Stimulated activated CD8-positive, alpha-beta memory T cell treated with anti-CD3 and anti-CD28 coated beads, Interleukin-15, amount 100 ng/mL, for 4 hours (primary cell): ENCODE results near the gene LIMD2.

Experiments
- DNase-seq, 2 donors: peaks; one replicate each; pipeline ENCODE4 v3.0.0-alpha.2; 2020; ENCODE audit warnings: low read depth in 2 of 2

Gene LIMD2

DNA sequence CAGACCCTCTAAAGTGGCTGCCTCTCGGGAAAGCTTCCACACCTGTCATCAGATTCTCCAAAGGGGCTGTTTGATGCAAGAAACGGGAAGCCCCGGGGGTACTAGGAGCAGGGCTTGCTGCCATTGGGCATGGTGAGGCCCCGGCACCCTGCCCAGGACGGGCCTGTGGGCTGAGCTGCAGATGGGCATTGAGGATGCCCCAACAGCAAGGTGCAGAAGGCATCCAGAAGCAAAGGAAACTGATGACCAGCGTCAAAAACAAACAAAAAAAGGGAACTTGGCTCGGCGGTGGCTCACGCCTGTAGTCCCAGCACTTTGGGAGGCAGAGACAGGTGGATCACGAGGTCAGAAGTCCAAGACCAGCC lies 1.5 kb upstream of the LIMD2 start:
- DNase-seq: no peak

DNA sequence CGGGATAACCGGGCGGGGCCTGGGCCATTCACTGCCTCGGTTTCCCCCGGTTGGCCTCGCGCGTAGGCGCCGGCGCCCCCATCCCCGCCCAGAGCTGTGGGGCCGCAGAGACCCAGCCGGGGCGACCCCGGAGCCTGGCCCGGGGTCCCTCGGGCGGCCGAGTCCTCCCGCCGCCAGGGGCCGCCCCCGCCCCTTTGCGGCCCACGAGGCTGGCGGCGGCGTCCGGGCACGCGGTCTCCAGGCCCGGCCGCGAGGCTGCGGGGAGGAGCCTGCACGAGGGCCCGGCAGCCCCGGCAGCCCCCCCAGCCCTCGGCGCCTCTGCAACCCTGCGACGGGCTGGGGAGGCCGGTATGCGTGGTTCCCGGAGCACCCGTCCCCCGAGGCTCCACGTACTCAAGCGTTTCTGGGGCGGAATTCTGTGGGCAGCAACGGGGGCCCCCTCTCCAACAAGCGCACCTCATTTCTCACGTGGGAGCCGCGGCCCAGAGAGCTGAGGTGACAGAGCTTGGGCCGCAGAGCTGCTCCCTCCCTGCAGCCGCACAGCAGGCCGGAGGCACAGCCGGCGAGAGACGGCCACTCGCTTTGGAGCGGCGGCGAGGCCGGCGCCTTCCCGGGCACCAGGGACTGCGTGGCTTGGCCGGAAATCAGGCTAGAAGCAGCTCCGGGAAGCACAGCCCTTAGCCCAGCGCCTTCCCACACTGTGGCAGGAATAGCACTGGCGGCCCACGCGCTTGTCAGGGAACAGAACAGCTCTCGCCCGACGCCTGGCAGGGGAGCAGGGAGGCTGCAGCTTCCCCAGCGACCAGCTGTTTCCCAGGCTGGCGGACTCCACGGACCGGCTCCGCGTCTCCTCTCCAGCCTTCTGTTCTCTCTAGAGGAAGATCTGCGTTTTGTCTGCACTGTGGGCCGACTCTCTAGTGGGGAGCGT lies 867 bp upstream of the LIMD2 start:
- peak in 1 of 2 donors; percentile 47 for DNase-seq

DNA sequence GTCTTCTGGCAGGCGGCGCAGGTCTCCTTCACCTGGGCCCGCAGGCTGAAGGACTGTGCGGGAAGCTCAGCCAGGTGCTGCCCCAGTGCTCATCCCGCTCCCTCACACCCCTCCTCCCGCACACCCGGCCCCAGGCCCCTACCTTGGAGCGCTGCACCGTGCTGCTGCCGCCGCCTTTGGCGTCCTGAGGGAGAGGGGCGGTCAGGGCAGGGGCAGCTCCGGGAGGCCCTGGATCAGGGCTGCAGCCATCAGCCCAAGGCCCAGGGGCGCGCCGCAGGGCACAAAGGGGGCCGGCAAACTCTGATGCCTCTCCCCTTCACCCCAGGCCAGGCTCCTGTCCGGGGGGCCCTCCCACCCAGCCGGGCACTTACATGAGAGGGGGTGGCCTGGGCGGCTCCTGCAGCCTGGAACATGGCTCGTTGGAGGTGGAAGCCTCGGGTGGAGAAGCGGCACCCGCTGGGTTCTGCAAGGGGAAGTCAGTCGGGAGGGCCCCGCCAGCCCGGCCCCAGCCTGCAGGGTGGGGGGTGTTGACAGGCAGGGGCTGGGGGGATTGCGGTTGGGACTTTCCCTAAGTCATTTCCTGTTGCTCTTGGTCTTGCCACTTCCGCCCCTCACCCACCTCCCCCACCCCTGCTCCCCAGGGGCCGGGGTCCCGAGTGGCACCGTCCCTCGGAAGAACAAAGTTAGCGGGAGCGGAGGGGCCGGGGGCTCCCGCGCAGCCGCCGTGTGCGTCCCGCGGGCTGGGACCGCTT lies 863 bp downstream of the LIMD2 start:
- DNase-seq: peak; percentile 75

DNA sequence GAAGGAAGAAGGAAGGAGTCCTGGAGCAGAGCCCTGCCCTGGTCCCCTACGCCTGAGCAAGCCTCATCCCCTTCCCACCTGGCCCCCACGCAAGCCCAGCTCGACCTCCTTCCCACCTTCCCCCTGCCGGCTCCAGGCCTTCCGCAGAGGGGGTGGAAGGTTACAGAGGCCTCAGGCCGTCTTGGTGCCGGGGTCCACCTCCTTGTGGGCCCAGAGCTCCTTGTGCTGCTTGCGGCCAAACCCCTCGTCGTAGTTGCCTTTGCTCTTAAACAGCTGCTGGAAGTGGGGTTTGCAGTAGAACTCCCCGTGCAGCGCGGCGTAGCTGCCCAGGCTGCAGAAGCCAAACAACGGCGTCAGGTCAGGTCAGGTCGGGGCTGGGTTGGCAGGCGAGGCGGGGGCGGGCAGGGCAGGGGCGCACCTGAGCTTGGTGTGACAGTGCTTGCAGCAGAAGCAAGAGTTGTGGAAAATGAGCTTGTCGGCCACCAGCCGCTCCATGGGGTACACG lies 1.5 kb downstream of the LIMD2 start:
- no peak for DNase-seq

DNA sequence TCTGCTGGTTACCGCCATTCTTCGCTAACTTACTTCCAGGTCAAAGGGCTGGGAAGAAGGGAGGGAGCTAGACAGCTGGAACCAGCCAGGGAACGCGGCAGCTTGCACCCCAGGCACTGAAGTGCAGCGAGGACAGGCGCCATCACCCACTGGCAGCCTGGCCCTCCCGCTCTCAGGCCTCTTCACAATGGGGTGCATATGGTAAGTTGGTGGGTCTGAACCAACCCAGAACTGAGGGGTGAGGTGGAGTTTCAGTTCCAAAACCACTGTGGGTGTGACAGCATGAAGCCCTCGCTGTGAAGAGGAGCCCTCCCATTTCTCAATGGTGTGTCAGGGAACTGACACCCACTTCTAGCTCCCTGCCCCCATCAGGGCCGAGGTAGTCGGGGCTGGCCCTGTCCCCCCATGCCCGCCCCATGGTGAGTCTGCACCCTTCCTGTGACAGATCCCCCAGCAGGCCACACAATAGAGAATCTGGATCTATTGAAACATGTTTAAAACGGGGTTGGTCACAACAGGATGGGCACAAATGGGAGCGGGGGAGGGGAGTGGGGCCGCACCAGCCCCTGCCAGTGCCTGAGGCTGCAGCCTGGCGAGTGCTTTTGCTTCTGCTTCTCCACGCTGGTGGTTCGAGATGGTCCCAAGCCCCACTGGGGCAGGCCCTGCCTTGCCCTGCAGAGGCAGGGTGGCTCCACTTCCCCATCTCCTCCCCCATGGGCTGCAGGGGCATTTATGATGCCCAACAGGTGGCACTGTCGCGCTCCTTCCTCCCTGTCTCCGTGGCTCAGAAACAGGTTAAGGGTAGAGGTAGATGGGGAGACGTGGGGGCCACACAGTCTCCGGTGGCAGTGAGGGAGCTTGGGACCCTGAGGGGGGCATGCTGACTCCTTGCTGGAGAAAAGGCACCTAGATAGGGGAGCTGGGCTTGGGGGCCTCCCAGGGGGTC lies 2.3 kb downstream of the LIMD2 start:
- DNase-seq: peak; percentile 53 to 59

DNA sequence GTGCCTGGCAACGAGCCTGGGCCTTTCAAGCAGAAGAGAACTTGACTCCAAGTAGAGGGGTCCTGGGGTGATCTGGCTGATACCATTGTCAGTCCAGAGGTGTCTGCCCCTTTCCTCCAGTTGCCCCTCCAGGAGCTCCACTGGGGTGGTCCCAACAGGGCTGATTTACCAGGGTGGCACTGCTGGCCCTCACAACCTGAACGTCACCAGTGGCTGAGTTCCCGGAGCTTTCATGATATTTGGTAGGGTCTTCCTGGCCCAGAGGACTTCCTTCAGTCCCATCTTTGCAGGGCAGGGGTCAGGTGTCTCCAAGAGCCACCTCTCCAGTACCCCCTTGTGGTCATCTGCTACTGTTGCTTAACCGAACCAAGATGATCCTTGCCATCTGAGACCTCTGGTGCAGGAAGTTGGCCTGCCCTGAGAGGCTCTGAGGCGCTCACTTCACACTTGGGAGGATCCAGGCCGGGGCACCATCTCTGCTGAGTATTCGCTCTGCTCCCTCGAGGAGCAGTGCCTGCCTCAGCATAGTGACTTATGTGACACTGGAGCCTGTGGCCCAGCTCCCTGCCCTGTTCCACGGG lies 3.5 kb downstream of the LIMD2 start:
- DNase-seq: no peak

DNA sequence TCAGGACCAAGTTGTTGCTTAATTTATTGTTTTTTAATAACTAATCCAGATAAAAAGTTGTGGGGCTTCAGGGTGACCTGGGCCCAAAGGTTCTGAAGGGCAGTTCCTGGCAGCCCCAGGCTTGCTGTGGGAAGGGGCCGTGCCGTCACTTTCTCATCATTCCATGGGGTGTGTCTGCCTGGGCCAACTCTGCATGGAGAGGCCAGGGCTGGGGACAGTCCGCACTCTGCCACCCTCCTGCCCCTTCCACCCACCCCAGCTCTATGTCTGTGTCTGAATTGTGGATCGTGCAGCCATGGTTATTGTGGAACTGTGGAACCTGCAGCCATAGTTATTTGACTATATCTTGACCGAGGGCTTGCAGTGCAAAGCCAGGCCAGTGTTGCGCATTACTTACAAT lies 4.0 kb downstream of the LIMD2 start:
- DNase-seq: no peak

DNA sequence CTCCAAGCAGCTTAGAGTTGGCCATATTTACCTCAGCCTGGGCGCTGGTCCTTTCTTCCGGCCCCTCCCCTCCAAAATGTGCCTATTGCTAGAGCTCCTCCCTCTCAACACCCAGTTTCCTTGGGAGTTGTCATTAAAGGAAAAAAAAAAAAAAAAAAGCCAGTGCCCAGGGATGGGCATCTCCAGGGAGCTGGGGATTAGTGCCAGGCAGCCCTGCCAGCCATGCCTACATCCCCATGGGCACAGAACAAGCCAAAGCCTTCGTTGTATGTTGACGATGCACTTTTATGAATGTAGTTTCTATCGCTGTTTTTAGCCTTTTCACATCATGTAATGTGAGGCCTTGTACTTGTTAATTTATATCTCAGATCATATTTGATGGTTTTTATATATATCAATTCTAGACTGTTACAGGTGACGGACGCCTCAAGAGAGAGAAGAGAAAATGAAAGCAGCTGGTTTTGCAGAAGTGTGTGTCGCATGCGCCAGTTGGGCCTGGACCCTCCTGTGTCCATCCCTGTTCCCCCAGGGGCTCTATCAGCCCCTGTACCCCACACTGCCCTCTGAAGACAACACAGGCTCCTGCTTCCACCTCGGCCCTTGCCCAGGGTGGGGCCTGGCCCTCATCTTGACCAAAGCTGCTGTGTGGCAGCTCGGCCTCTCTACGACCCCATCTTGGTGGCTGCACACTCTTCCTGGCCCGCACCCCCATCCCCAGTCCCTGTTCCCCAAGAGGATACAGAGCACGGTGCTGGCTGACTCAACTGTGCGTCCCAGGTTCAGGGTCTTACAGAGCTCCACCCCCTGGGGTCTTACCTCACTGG lies 4.8 kb downstream of the LIMD2 start:
- no peak for DNase-seq

DNA sequence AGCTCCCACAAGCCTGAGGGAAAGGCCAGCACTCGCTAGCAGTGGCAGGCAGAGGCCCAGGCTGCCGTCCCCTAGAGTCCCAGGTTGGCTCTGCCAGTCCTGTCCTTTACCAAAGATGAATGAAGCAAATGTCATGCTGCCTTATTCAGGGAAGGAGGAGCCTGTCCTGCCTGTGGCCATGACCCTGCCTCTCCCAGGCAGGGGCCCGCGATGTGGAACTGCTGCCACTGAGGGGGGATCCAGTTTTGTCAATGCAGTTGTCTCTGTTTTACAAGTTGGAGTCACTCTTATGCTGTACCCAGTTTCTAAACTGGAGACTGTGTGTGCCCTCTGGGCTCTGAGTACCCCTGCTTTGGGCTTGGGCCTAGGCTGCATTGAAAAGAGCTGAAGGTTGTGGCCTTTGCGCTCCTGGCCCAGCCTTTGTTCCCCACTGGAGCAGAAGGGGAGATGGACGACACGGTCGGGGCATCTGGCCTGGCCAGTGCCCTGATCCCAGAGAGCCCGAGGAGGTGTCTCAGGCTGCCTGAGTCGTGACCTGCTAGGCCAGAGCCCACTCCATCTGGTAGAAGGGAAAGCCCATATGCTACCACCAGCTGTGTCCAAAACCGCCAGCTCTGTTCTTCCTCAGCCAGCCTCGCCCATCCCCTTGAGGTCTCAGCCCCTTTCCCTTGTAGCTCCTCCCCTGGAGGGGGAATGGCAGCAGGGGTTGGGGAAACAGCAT lies 5.5 kb downstream of the LIMD2 start:
- DNase-seq: no peak

DNA sequence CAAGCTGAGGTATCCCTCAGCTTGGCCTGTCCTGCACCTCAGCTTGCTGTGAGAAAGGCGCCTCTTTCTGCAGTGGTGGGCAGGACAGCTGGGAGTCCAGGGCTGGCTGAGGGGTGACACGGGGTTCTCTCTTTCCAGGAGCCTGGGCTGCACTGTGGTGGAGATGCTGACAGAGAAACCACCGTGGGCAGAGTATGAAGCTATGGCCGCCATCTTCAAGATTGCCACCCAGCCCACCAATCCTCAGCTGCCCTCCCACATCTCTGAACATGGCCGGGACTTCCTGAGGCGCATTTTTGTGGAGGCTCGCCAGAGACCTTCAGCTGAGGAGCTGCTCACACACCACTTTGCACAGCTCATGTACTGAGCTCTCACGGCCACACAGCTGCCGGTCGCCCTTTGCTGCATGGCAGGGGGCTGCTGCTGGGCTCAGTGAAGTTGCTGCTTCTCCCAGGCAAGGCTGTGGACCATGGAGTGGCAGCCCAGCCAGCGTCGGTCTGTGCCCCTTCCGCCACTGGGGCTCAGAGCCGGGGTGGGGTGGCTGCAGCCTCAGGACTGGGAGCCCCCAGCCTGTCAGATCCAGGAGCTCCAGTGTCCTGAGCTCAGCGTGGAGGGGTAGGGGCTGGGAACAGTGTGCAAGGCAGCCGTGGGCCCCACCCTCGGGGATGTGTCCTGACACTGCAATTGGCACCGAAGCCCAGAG lies 6.4 kb downstream of the LIMD2 start:
- no peak for DNase-seq

DNA sequence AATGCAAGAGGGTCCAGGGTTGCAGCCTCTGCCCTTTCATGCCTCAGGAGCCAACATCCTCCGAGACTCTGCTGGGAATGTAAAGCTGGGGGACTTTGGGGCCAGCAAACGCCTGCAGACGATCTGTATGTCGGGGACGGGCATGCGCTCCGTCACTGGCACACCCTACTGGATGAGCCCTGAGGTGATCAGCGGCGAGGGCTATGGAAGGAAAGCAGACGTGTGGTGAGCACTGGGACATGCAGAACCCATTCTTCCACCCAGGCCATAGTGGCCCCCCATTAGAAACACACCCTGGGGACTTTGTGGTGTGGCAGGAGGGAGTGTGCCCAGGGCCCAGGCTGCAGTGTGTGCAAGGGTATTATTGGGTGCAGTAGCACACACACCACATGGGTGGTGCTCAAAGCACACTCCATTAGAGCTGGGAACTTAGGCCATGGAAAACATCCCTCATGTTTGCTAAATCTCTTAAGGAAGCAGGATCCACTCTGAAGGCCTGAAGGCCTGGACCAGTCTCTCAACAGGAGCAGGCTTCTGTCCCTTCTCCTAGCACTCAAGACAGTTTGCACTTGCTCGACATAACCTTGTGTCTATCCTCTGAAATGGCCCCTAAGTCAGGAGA lies 7.6 kb downstream of the LIMD2 start:
- no peak for DNase-seq

DNA sequence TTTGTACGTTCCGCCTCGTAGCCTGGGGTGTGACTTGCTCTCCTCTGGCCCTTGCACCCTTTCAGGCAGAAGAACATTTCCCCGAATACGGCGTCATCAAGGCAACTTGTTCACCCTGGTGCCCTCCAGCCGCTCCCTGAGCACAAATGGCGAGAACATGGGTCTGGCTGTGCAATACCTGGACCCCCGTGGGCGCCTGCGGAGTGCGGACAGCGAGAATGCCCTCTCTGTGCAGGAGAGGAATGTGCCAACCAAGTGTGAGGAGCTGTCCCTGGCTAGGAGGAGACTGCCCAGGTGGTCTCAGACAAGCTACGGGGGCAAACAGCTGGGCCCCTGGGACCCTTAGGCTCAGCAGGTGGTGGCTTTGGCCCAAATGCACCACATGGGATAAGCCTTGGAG lies 10.4 kb downstream of the LIMD2 start:
- no peak for DNase-seq

DNA sequence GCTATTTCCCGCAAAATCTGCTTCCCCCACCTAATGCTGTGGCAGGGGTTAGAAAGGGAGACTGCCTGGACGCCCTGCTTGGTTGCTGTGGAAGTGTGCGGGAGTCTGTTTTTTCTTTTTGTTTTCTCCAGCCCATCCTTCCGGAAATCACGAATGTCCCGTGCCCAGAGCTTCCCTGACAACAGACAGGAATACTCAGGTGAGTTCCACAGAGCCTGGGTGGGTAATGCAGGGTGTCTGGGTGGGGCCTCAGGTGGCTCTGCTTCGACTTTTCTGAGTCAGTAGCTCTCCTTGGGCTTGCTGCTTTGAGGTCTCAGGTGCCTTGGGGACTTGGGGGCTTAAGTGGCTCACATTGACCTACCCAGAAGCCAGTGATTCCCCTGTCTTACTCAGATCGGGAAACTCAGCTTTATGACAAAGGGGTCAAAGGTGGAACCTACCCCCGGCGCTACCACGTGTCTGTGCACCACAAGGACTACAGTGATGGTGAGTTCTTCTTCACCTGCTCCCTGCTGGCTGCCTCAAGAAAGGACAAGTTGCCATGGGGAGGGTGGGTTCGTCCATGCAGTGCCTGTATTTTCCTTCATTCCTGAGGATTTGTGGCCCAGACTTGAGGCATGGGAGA lies 11.4 kb downstream of the LIMD2 start:
- DNase-seq: no peak

DNA sequence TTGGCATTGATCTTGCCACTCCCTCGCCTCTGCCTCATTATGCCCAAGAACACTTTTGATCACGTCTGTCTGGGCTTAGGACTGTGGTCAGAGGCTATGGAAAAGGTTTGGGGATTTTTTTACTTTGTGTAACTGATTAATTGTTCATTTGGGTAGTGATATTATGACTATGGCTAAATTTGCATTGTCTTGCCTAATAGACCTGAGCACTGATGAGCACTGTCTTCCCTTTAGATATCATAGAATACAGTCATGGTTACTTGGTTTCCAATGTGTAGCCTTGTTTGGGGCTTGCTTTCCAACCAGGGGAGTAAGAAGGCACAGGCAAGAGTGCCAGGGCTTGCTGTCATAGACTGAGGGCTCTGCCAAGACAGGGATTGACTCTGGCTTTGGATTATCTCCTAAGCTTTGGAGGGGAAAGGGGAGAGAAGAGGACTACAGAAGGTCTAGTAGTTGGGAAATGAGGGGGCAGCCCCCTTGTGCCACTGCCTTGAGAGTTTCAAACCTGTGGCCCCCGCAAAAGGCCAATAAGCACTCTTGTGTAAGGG lies 13.7 kb downstream of the LIMD2 start:
- no peak for DNase-seq

DNA sequence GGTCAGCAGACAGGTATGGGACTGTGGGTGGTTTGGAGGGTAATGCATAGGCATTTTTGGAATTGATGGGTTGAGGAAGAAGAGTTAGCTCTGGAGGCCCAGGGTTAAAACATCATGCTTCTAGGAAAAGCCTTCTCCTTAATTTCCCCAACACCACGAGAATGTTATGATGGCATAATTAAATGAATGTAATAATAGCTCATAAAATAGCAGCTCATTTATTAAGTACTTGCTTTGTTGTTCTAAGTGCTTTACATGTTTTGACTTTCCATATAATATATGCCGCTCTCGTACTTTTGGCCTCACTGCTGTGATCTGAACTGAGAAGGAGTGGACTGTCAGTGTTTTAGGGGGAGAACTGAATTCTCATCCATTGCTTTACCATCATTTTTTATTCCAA lies 14.3 kb downstream of the LIMD2 start:
- no peak for DNase-seq

DNA sequence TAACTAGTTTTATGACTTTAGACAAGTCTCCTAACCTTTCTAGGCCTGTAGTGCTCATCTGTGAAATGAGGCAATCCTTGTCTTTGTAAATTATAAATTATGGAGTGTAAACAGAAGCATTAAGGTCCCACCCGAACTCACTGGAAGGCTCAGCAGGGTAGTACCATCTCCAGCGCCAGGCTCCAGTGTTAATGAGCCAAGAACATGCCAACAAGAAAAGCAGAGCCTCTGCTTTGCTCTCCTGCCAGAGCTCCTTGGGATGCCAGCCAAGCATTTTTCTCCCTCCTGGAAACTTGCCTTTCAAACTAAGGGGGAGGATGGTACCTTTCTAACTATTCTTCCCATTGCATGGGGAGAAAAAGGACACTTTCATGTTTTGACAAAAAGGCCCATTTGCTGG lies 14.9 kb downstream of the LIMD2 start:
- DNase-seq: no peak

DNA sequence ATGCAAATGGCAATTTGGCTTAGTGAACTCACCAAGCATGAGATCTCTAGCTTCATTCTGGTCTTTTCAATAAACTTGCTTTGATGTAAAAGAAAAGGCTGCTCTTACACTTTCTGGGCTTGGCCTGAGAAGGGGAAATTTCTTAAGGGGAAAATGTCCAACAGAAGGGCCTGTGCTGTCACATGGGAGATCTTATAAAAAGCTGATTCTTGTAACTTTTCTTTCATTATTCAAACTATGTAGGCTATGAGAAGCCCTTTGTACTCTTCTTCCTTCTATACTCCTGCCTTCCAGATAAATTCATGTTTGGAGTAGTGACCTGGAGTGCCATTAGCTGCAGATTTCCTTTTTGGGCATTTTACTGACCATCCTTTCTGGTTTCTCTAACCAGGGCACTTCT lies 16.9 kb downstream of the LIMD2 start:
- no peak for DNase-seq

DNA sequence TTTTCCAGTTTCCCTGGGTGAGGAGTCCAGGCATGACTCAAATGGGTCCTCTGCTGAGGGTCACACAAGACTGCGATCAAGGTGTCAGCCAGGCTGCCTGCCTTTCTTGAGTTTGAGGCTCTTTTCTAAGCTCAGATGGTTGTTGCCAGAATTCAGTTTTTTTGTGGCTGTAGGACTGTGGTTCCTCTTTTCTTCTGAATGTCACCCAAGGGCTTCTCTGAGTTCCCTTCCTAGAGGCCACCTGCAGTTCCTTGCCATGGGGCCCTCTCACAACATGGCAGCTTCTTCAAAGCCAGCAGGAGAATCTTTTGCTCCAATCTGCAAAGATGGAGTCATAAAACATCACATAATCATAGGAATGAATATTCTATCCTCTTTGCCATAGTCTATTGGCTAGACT lies 17.5 kb downstream of the LIMD2 start:
- no peak for DNase-seq
